Measurements from ENCODE around the gene RAB13. TPM values are rescaled to one million over a fixed set of nuclear protein-coding genes. Genes with fewer than 3 reads are reported as not detected.

RAB13 gene
- total RNA-seq, 1 experiment from 2014 or later = 42.3 TPM

GRCh38 chr1:153970346-153970745 is 15.8 kb downstream of the RAB13 start:
- TF ChIP-seq EZH2phosphoT487 (IDR thresholded peaks at IDR 0.05; ENCODE audit: borderline replicate concordance, low read length) (no peak), CTCF (conservative IDR thresholded peaks at IDR 0.05; ENCODE audit: low read depth, low read length) (no peak), EZH2 (IDR thresholded peaks at IDR 0.05; ENCODE audit: low read length, unreplicated experiment) (no peak)

GRCh38 chr1:153968972-153969371 is 17.2 kb downstream of the RAB13 start:
- H3K4me2 ChIP-seq (ENCODE audit: low read length) = peak overlapping the region; percentile 93
- H3F3A ChIP-seq (ENCODE audit: low read length, unreplicated experiment) = no peaks in the 10 kb centered on the region
- H3K4me1 ChIP-seq (ENCODE audit: insufficient read depth, low read length) = peaks cover 24% of the 10 kb centered on the region
- 0 out of 2 replicates have a peak overlapping the region, but pooled peaks have one; percentile 80 for H2AFZ ChIP-seq (ENCODE audit: low read length)
- H3K36me3 ChIP-seq (ENCODE audit: low read depth, low read length) = peaks cover 8% of the 10 kb centered on the region
- no peaks in the 10 kb centered on the region for H3K9me2 ChIP-seq (replicated peaks; ENCODE audit: low read length)
- no peaks in the 10 kb centered on the region for H4K20me1 ChIP-seq (ENCODE audit: low read length)
- no peak overlapping the region; the same call in 1 of the 2 replicates for H3K9ac ChIP-seq (ENCODE audit: low read length)
- no TSS peak for BruUV-seq (replicated peaks)
- no peaks in the 10 kb centered on the region for H3K27me3 ChIP-seq (ENCODE audit: low read length)
- intact Hi-C loops (cut with micrococcal nuclease) = loop anchor here (1.0 kb wide), 1 partner anchor 8 kb away; the partner anchor contains the start of gene JTB
- POLR2A ChIA-PET (ENCODE audit: unreplicated experiment) = interaction anchor here (2.2 kb wide), 1 partner anchor 9 kb away, joined by 13 read pairs; the partner anchor contains the start of gene JTB
- H3K79me2 ChIP-seq (ENCODE audit: low read length) = peaks cover 39% of the 10 kb centered on the region
- DNase-seq (no peak), ATAC-seq (no peak)
- CTCF ChIA-PET = interaction anchor here (0.6 kb wide), 1 partner anchor 22 kb away, joined by 5 read pairs; the partner anchor contains the start of gene DENND4B
- H3K27ac ChIP-seq (ENCODE audit: low read length) = no peak overlapping the region
- peak overlapping the region; percentile 71 for H3K4me3 ChIP-seq (ENCODE audit: low read length)
- no peak for TF ChIP-seq CTCF (conservative IDR thresholded peaks at IDR 0.05; ENCODE audit: low read depth, low read length)
- no peak for TF ChIP-seq EZH2 (IDR thresholded peaks at IDR 0.05; ENCODE audit: low read length, unreplicated experiment)
- no peak for TF ChIP-seq EZH2phosphoT487 (IDR thresholded peaks at IDR 0.05; ENCODE audit: borderline replicate concordance, low read length)
- no peaks in the 10 kb centered on the region for H3K9me3 ChIP-seq (ENCODE audit: low read length)

More at GRCh38 chr1:153970346-153970745, 15.8 kb downstream of the RAB13 start:
- Histone ChIP-seq H3K4me2 (ENCODE audit: low read length) (no peak overlapping the region), H3K27ac (ENCODE audit: low read length) (no peak overlapping the region), H3K9me3 (ENCODE audit: low read length) (no peaks in the 10 kb centered on the region), H4K20me1 (ENCODE audit: low read length) (no peaks in the 10 kb centered on the region), H3F3A (ENCODE audit: low read length, unreplicated experiment) (no peaks in the 10 kb centered on the region), H3K79me2 (ENCODE audit: low read length) (peaks cover 27% of the 10 kb centered on the region), H3K4me1 (ENCODE audit: insufficient read depth, low read length) (peaks cover 24% of the 10 kb centered on the region), H2AFZ (ENCODE audit: low read length) (no peak overlapping the region), H3K27me3 (ENCODE audit: low read length) (no peaks in the 10 kb centered on the region), H3K9me2 (replicated peaks; ENCODE audit: low read length) (no peaks in the 10 kb centered on the region), H3K9ac (ENCODE audit: low read length) (no peak overlapping the region), H3K36me3 (ENCODE audit: low read depth, low read length) (peaks cover 18% of the 10 kb centered on the region), H3K4me3 (ENCODE audit: low read length) (no peak overlapping the region)
- intact Hi-C loops (cut with micrococcal nuclease) = no loop called here
- DNase-seq = no peak
- no TSS peak for BruUV-seq (replicated peaks)
- POLR2A ChIA-PET (ENCODE audit: unreplicated experiment) = interaction anchor here (0.6 kb wide), 1 partner anchor 12 kb away, joined by 4 read pairs; no protein-coding TSS in a partner anchor
- no peak for ATAC-seq
- CTCF ChIA-PET = no interaction called here

DNA sequence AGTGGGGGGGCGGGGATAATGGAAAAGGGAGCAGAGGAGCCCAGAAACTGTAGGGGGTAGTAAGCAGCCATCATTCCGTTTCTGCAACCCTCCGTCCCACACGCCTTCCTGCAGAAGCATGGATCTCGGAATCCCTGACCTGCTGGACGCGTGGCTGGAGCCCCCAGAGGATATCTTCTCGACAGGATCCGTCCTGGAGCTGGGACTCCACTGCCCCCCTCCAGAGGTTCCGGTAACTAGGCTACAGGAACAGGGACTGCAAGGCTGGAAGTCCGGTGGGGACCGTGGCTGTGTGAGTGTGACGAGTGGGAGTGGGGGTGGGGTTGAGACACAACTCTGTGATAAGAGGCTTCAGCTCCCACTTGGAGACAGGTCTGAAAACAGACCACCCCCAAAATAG is 17.7 kb downstream of the RAB13 start:
- H2AFZ ChIP-seq (ENCODE audit: low read length) = peak overlapping the region; percentile 80
- no peaks in the 10 kb centered on the region for H3K9me3 ChIP-seq (ENCODE audit: low read length)
- H3F3A ChIP-seq (ENCODE audit: low read length, unreplicated experiment) = no peaks in the 10 kb centered on the region
- no peak for ATAC-seq
- no peaks in the 10 kb centered on the region for H4K20me1 ChIP-seq (ENCODE audit: low read length)
- peaks cover 3% of the 10 kb centered on the region; the same call in 1 of the 2 replicates for H3K36me3 ChIP-seq (ENCODE audit: low read depth, low read length)
- peaks cover 39% of the 10 kb centered on the region for H3K79me2 ChIP-seq (ENCODE audit: low read length)
- no peak for DNase-seq
- no peaks in the 10 kb centered on the region for H3K9me2 ChIP-seq (replicated peaks; ENCODE audit: low read length)
- TF ChIP-seq EZH2 (IDR thresholded peaks at IDR 0.05; ENCODE audit: low read length, unreplicated experiment) (no peak), EZH2phosphoT487 (IDR thresholded peaks at IDR 0.05; ENCODE audit: borderline replicate concordance, low read length) (no peak), CTCF (conservative IDR thresholded peaks at IDR 0.05; ENCODE audit: low read depth, low read length) (no peak)
- peaks cover 24% of the 10 kb centered on the region for H3K4me1 ChIP-seq (ENCODE audit: insufficient read depth, low read length)
- H3K27ac ChIP-seq (ENCODE audit: low read length) = peak overlapping the region; percentile 81
- ChIA-PET POLR2A (ENCODE audit: unreplicated experiment) (interaction anchor here (2.2 kb wide), 1 partner anchor 9 kb away, joined by 13 read pairs; the partner anchor contains the start of gene JTB), CTCF (interaction anchor here (1.5 kb wide), 1 partner anchor 18 kb away, joined by 7 read pairs; the partner anchor contains the start of gene RAB13)
- H3K4me2 ChIP-seq (ENCODE audit: low read length) = peak overlapping the region; percentile 93
- H3K9ac ChIP-seq (ENCODE audit: low read length) = peak overlapping the region; percentile 77
- H3K27me3 ChIP-seq (ENCODE audit: low read length) = no peaks in the 10 kb centered on the region
- intact Hi-C loops (cut with micrococcal nuclease) = loop anchor here (1.0 kb wide), 1 partner anchor 9 kb away; the partner anchor contains the start of gene JTB
- no TSS peak for BruUV-seq (replicated peaks)
- H3K4me3 ChIP-seq (ENCODE audit: low read length) = peak overlapping the region; percentile 71

Data from PC-3 (cell line).